ENCODE results near the gene ATG5.

DNA sequence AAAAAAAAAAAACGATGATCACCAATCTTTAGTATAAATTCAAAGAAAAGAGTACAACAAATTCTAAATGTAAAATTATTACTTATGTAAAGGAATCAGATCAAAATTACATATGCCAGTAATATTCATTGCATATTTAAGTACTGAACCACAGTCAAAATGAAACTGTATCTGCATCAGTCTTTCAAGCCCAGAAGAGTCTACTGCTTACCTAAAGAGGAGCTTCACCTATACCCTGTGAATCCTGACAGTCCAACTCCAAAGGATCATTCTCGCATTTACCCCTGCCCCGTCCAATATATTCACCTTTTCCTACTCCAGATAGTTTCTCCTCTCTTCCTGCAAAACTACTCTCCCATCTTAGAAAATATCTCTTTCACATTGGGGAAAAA, 9.2 kb downstream of the ATG5 start:
- TF ChIP-seq, protein P1, sequence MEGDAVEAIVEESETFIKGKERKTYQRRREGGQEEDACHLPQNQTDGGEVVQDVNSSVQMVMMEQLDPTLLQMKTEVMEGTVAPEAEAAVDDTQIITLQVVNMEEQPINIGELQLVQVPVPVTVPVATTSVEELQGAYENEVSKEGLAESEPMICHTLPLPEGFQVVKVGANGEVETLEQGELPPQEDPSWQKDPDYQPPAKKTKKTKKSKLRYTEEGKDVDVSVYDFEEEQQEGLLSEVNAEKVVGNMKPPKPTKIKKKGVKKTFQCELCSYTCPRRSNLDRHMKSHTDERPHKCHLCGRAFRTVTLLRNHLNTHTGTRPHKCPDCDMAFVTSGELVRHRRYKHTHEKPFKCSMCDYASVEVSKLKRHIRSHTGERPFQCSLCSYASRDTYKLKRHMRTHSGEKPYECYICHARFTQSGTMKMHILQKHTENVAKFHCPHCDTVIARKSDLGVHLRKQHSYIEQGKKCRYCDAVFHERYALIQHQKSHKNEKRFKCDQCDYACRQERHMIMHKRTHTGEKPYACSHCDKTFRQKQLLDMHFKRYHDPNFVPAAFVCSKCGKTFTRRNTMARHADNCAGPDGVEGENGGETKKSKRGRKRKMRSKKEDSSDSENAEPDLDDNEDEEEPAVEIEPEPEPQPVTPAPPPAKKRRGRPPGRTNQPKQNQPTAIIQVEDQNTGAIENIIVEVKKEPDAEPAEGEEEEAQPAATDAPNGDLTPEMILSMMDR (IDR thresholded peaks at IDR 0.05; ENCODE audit: poor library complexity) = no peak
- TF ChIP-seq EZH2phosphoT487 (IDR thresholded peaks at IDR 0.05; ENCODE audit: low read depth, severe bottlenecking, unreplicated experiment) = no peak
- no peak for TF ChIP-seq EZH2 (IDR thresholded peaks at IDR 0.05; ENCODE audit: borderline replicate concordance)
